WTC11 (cell line): ENCODE data around the gene METTL1. TPM values are rescaled to one million over a fixed set of nuclear protein-coding genes. Genes with fewer than 3 reads are reported as not detected.

Experiments used
- ATAC-seq: fragments of 200-7000 bp; cut with Tn5 transposase; 2 replicates; pipeline ENCODE4 v1.10.0; 2021; ENCODE audit warnings: mild to moderate bottlenecking, moderate library complexity
- CTCF ChIA-PET: fragments of 300-600 bp; sonication (Branson Sonifier 250); formaldehyde crosslinking; loops from one replicate; lab custom pipeline; 2021; ENCODE audit warnings: antibody characterized with exemption; lab: Charles Lee
- POLR2A ChIA-PET: fragments of 350-600 bp; sonication (Branson Sonifier 250); formaldehyde crosslinking; loops from one replicate; lab custom pipeline; 2021; ENCODE audit warnings: antibody characterized with exemption; lab: Charles Lee
- DNase-seq: peaks from one replicate; pipeline ENCODE4 v3.0.0; 2021; ENCODE audit warnings: low spot score
- H3K27ac Mint-ChIP-seq: 2 replicates; pipeline ENCODE4 v1.8.0; 2021; ENCODE audit warnings: mixed read lengths
- H3K27me3 Mint-ChIP-seq: 2 replicates; pipeline ENCODE4 v1.8.0; 2021; ENCODE audit warnings: low read depth, mild to moderate bottlenecking, moderate library complexity, mixed read lengths
- H3K36me3 Mint-ChIP-seq: 2 replicates; pipeline ENCODE4 v1.8.0; 2021; ENCODE audit warnings: mixed read lengths
- H3K4me1 Mint-ChIP-seq: 2 replicates; pipeline ENCODE4 v1.8.0; 2022; ENCODE audit warnings: mixed read lengths
- H3K4me3 Mint-ChIP-seq: 2 replicates; pipeline ENCODE4 v1.8.0; 2021; ENCODE audit warnings: mild to moderate bottlenecking, moderate library complexity, mixed read lengths
- H3K9me3 Mint-ChIP-seq: 2 replicates; pipeline ENCODE4 v1.8.0; 2021; ENCODE audit warnings: mixed read lengths
- ATF1 ChIP-seq: sonication (generic); formaldehyde crosslinking; IDR thresholded peaks from 2 replicates; pipeline ENCODE4 v1.8.1; 2023; ENCODE audit warnings: mild to moderate bottlenecking, moderate library complexity, missing genetic modification reagents
- E2F1 ChIP-seq: sonication (generic); formaldehyde crosslinking; IDR thresholded peaks from 2 replicates; pipeline ENCODE4 v1.8.0; 2022; ENCODE audit warnings: mild to moderate bottlenecking, missing genetic modification reagents
- FOXJ3 ChIP-seq: sonication (generic); formaldehyde crosslinking; IDR thresholded peaks from 2 replicates; pipeline ENCODE4 v1.9.0; 2021; ENCODE audit warnings: missing genetic modification reagents, mild to moderate bottlenecking, borderline replicate concordance
- FOXK1 ChIP-seq: sonication (generic); formaldehyde crosslinking; IDR thresholded peaks from 2 replicates; pipeline ENCODE4 v1.8.0; 2022; ENCODE audit warnings: mild to moderate bottlenecking, moderate library complexity, missing genetic modification reagents
- GRHL2 ChIP-seq: fragments of 250-450 bp; sonication (Bioruptor Pico); IDR thresholded peaks from 2 replicates; pipeline ENCODE4 v1.8.0; 2022; ENCODE audit warnings: mild to moderate bottlenecking, moderate library complexity; ENCODE audit not compliant: insufficient replicate concordance, severe bottlenecking
- JAZF1 ChIP-seq: fragments of 250-450 bp; sonication (Bioruptor Pico); IDR thresholded peaks from 2 replicates; pipeline ENCODE4 v1.9.0; 2021; ENCODE audit warnings: moderate library complexity, mild to moderate bottlenecking, inconsistent platforms
- MYBL2 ChIP-seq: sonication (generic); formaldehyde crosslinking; IDR thresholded peaks from 2 replicates; pipeline ENCODE4 v1.8.1; 2023; ENCODE audit warnings: mild to moderate bottlenecking, moderate library complexity, missing genetic modification reagents
- NR1H2 ChIP-seq: sonication (generic); formaldehyde crosslinking; IDR thresholded peaks from 2 replicates; pipeline ENCODE4 v1.9.0; 2021; ENCODE audit warnings: mild to moderate bottlenecking, moderate library complexity, missing genetic modification reagents
- NR3C1 ChIP-seq: sonication (generic); formaldehyde crosslinking; conservative IDR thresholded peaks from 2 replicates; pipeline ENCODE4 v1.8.1; 2023; ENCODE audit warnings: low read depth, mild to moderate bottlenecking, missing genetic modification reagents
- SMAD4 ChIP-seq: sonication (generic); formaldehyde crosslinking; IDR thresholded peaks from 2 replicates; pipeline ENCODE4 v1.8.0; 2022; ENCODE audit warnings: mild to moderate bottlenecking, missing genetic modification reagents
- SOX15 ChIP-seq: fragments of 250-450 bp; sonication (Bioruptor Pico); IDR thresholded peaks from 2 replicates; pipeline ENCODE4 v1.9.0; 2021; ENCODE audit warnings: mild to moderate bottlenecking
- SP1 ChIP-seq: sonication (generic); formaldehyde crosslinking; conservative IDR thresholded peaks from 2 replicates; pipeline ENCODE4 v1.8.1; 2022; ENCODE audit warnings: missing genetic modification reagents
- STAT6 ChIP-seq: sonication (generic); formaldehyde crosslinking; conservative IDR thresholded peaks from 2 replicates; pipeline ENCODE4 v1.8.1; 2023; ENCODE audit warnings: mild to moderate bottlenecking, low read depth, missing genetic modification reagents, moderate library complexity
- TCF7 ChIP-seq: sonication (generic); formaldehyde crosslinking; IDR thresholded peaks from 2 replicates; pipeline ENCODE4 v1.8.0; 2022; ENCODE audit warnings: mild to moderate bottlenecking, low read depth, missing genetic modification reagents, moderate library complexity
- TP53 ChIP-seq: sonication (generic); formaldehyde crosslinking; IDR thresholded peaks from 2 replicates; pipeline ENCODE4 v1.8.1; 2023; ENCODE audit warnings: mild to moderate bottlenecking, missing genetic modification reagents
- ZNF121 ChIP-seq: sonication (generic); formaldehyde crosslinking; IDR thresholded peaks from 2 replicates; pipeline ENCODE4 v1.8.0; 2023; ENCODE audit warnings: missing genetic modification reagents
- ZNF671 ChIP-seq: fragments of 250-450 bp; sonication (Bioruptor Pico); IDR thresholded peaks from 2 replicates; pipeline ENCODE4 v1.8.0; 2021; ENCODE audit warnings: mild to moderate bottlenecking
- total RNA-seq: library from RNA; stranded (reverse); gene quantifications from 3 replicates; pipeline ENCODE4 v1.2.3, GENCODE V29; 2021
- TF ChIP-seq, protein P1 (sequence below): fragments of 250-450 bp; sonication (Bioruptor Pico); IDR thresholded peaks from 2 replicates; pipeline ENCODE4 v1.9.0; 2021; ENCODE audit warnings: moderate library complexity, mild to moderate bottlenecking, inconsistent platforms, borderline replicate concordance
- TF ChIP-seq, protein P2 (sequence below): fragments of 250-450 bp; sonication (Bioruptor Pico); IDR thresholded peaks from 2 replicates; pipeline ENCODE4 v1.8.0; 2021; ENCODE audit warnings: mild to moderate bottlenecking
- TF ChIP-seq, protein P3 (sequence below): sonication (generic); formaldehyde crosslinking; IDR thresholded peaks from 2 replicates; pipeline ENCODE4 v1.8.1; 2023; ENCODE audit warnings: mild to moderate bottlenecking, moderate library complexity, missing genetic modification reagents
- TF ChIP-seq, protein P4 (sequence below): fragments of 250-450 bp; sonication (Bioruptor Pico); IDR thresholded peaks from 2 replicates; pipeline ENCODE4 v2.1.2; 2022; ENCODE audit warnings: mild to moderate bottlenecking, moderate library complexity
- TF ChIP-seq, protein P5 (sequence below): sonication (generic); formaldehyde crosslinking; IDR thresholded peaks from 2 replicates; pipeline ENCODE4 v1.8.1; 2022; ENCODE audit warnings: mild to moderate bottlenecking, missing genetic modification reagents, moderate library complexity, borderline replicate concordance

Gene METTL1
- total RNA-seq, 1 experiment from 2014 or later, result 25.5 TPM

DNA sequence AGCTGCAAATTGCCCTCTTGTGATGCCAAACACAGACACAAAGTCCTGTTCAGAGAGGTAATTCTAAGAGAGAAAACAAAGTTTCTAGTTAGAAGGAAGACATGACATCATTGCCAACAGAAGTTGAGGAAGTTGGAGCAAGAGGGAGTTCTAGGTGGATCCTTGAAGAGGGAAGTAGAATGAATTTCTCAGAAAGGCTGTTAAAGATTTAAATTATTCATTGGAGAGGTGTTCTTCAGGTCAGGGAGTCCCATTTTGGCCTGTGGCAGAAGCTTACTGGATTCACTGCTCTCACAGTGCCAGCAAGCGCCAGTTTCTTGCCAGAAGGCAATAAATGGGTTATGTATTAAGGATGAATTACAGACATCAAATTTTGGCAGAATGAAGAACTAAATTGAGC lies 26.0 kb upstream of the METTL1 start (continued):
- TF ChIP-seq STAT6 (CRISPR knock-in tag), result no peak
- no peak for TF ChIP-seq MYBL2
- TF ChIP-seq, protein P1, sequence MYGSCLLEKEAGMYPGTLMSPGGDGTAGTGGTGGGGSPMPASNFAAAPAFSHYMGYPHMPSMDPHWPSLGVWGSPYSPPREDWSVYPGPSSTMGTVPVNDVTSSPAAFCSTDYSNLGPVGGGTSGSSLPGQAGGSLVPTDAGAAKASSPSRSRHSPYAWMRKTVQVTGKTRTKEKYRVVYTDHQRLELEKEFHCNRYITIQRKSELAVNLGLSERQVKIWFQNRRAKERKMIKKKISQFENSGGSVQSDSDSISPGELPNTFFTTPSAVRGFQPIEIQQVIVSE (CRISPR knock-in tag), result no peak
- no peak for TF ChIP-seq FOXK1 (CRISPR knock-in tag)
- no peak for TF ChIP-seq ATF1 (CRISPR knock-in tag)
- TF ChIP-seq, protein P2, sequence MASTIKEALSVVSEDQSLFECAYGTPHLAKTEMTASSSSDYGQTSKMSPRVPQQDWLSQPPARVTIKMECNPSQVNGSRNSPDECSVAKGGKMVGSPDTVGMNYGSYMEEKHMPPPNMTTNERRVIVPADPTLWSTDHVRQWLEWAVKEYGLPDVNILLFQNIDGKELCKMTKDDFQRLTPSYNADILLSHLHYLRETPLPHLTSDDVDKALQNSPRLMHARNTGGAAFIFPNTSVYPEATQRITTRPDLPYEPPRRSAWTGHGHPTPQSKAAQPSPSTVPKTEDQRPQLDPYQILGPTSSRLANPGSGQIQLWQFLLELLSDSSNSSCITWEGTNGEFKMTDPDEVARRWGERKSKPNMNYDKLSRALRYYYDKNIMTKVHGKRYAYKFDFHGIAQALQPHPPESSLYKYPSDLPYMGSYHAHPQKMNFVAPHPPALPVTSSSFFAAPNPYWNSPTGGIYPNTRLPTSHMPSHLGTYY, result no peak
- no peak for TF ChIP-seq FOXJ3 (CRISPR knock-in tag)
- TF ChIP-seq E2F1 (CRISPR knock-in tag), result no peak
- no peak for TF ChIP-seq ZNF121 (CRISPR knock-in tag)

DNA sequence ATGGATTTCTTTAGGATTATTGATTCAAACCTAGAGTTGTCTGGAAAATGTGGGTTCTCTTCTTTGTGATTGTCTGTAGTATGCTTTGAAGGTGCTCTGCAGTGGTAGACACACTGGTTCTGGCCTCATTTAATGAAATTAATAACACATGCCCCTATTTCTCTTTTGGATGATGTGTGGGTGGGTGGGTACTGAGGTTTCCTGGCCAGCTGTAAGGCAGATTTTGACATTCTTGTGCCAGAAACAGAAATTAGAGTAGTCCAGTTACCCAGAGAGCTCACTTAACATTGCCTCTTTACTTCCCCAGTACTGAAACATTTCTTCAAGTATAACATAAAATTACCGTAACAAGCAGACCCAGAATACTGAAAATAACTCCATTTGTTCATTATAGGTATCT lies 25.1 kb upstream of the METTL1 start:
- ChIA-PET CTCF (interaction anchor here (1.2 to 1.3 kb wide), 2 partner anchors 19 to 40 kb away, joined by 3 read pairs; no protein-coding TSS in a partner anchor), POLR2A (no interaction called here)
- no peaks in the 10 kb centered on the region for H3K9me3 Mint-ChIP-seq
- no peak for ATAC-seq
- H3K27ac Mint-ChIP-seq, result no peak overlapping the region
- H3K36me3 Mint-ChIP-seq, result peaks cover 40% of the 10 kb centered on the region
- DNase-seq, result no peak
- no peaks in the 10 kb centered on the region for H3K27me3 Mint-ChIP-seq
- H3K4me1 Mint-ChIP-seq, result no peaks in the 10 kb centered on the region
- no peak overlapping the region for H3K4me3 Mint-ChIP-seq
- TF ChIP-seq, protein P3, sequence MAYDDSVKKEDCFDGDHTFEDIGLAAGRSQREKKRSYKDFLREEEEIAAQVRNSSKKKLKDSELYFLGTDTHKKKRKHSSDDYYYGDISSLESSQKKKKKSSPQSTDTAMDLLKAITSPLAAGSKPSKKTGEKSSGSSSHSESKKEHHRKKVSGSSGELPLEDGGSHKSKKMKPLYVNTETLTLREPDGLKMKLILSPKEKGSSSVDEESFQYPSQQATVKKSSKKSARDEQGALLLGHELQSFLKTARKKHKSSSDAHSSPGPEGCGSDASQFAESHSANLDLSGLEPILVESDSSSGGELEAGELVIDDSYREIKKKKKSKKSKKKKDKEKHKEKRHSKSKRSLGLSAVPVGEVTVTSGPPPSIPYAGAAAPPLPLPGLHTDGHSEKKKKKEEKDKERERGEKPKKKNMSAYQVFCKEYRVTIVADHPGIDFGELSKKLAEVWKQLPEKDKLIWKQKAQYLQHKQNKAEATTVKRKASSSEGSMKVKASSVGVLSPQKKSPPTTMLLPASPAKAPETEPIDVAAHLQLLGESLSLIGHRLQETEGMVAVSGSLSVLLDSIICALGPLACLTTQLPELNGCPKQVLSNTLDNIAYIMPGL, result no peak
- TF ChIP-seq FOXK1 (CRISPR knock-in tag) (no peak), TCF7 (no peak), SMAD4 (CRISPR knock-in tag) (no peak), JAZF1 (CRISPR knock-in tag) (no peak), SOX15 (CRISPR knock-in tag) (no peak), ZNF671 (CRISPR knock-in tag) (no peak), NR1H2 (CRISPR knock-in tag) (no peak), FOXJ3 (CRISPR knock-in tag) (no peak), NR3C1 (CRISPR knock-in tag) (no peak), TP53 (CRISPR knock-in tag) (no peak), GRHL2 (CRISPR knock-in tag) (no peak), SP1 (CRISPR knock-in tag) (no peak)
- TF ChIP-seq, protein P4, sequence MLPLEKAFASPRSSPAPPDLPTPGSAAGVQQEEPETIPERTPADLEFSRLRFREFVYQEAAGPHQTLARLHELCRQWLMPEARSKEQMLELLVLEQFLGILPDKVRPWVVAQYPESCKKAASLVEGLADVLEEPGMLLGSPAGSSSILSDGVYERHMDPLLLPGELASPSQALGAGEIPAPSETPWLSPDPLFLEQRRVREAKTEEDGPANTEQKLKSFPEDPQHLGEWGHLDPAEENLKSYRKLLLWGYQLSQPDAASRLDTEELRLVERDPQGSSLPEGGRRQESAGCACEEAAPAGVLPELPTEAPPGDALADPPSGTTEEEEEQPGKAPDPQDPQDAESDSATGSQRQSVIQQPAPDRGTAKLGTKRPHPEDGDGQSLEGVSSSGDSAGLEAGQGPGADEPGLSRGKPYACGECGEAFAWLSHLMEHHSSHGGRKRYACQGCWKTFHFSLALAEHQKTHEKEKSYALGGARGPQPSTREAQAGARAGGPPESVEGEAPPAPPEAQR, result no peak
- TF ChIP-seq, protein P5, sequence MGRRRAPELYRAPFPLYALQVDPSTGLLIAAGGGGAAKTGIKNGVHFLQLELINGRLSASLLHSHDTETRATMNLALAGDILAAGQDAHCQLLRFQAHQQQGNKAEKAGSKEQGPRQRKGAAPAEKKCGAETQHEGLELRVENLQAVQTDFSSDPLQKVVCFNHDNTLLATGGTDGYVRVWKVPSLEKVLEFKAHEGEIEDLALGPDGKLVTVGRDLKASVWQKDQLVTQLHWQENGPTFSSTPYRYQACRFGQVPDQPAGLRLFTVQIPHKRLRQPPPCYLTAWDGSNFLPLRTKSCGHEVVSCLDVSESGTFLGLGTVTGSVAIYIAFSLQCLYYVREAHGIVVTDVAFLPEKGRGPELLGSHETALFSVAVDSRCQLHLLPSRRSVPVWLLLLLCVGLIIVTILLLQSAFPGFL, result no peak
